ENCODE results near the gene ARHGAP4.

- no peak for TF ChIP-seq MAX (IDR thresholded peaks at IDR 0.05)
- TF ChIP-seq CREB1 (IDR thresholded peaks at IDR 0.05; ENCODE audit: low read depth), result no peak
- TF ChIP-seq, protein P1, sequence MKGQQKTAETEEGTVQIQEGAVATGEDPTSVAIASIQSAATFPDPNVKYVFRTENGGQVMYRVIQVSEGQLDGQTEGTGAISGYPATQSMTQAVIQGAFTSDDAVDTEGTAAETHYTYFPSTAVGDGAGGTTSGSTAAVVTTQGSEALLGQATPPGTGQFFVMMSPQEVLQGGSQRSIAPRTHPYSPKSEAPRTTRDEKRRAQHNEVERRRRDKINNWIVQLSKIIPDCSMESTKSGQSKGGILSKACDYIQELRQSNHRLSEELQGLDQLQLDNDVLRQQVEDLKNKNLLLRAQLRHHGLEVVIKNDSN (IDR thresholded peaks at IDR 0.05), result no peak
- no peak for TF ChIP-seq EP300 (IDR thresholded peaks at IDR 0.05; ENCODE audit: borderline replicate concordance)
- TF ChIP-seq ZBTB7A (IDR thresholded peaks at IDR 0.05; ENCODE audit: low read depth), result no peak
- no peak for TF ChIP-seq FOXM1 (IDR thresholded peaks at IDR 0.05; ENCODE audit: borderline replicate concordance, low read depth)
- no peak for TF ChIP-seq RAD21 (IDR thresholded peaks at IDR 0.05; ENCODE audit: low read depth)
- TF ChIP-seq EGR1 (IDR thresholded peaks at IDR 0.05), result no peak
Measured at GRCh38 chrX:153870288-153870690, 55.8 kb downstream of the ARHGAP4 start.
